ENCODE measurements around the gene HES7.
"Not testable (repeated sequence)": the region's sequence is repeated elsewhere in the genome, so short reads cannot be mapped to it uniquely, and the experiment has no call there.

HES7 gene

DNA sequence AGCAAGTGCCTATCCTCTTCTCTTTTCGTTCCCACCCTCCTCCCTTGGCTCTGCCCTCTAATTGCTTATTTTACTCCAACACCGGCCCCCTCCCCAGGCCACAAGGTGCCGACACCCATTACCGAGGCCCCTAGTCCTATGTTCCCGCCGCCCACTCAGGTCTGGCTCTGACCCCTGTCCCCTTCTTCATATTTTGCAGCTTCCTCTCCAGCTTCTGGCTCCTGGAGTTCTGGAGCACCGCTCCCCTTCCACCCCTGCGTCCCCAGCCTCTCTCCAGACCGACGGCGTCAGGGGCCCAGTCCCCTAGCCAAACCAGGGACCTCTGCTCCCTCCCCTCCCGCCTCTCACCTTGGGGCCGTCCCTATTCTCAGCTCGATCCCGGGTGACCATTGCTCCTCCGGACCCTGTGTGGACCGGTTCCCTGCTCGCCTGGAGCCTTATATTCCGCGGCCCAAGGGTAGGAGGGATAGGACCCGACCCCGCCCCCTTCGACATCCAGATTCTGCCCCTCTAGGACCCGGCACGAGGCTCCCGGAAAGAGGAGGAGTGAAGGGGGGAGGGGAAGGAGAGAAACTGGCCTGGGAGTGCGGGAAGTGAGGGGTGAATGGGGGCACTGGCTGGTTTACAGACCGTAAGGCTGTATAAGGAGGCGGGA, at the start of gene HES7:
TSS of gene HES7 (minus strand) at position 412 of the 655 bp plus-strand sequence. CDS start at position 390, 22 bp downstream.
- H3K27me3 Mint-ChIP-seq, result peaks cover 35% of the 10 kb centered on the region
- peaks cover 2% of the 10 kb centered on the region for H3K36me3 Mint-ChIP-seq
- H3K4me3 Mint-ChIP-seq, result peak within 1 kb of the TSS; percentile 87
- H3K4me1 Mint-ChIP-seq, result peaks cover 56% of the 10 kb centered on the region
- ATAC-seq (ENCODE audit: low read depth) (no peak), DNase-seq (ENCODE audit: low spot score in 2 of 2) (no peak)
- peak within 1 kb of the TSS; percentile 97 for H3K27ac Mint-ChIP-seq
- no peaks in the 10 kb centered on the region for H3K9me3 Mint-ChIP-seq

DNA sequence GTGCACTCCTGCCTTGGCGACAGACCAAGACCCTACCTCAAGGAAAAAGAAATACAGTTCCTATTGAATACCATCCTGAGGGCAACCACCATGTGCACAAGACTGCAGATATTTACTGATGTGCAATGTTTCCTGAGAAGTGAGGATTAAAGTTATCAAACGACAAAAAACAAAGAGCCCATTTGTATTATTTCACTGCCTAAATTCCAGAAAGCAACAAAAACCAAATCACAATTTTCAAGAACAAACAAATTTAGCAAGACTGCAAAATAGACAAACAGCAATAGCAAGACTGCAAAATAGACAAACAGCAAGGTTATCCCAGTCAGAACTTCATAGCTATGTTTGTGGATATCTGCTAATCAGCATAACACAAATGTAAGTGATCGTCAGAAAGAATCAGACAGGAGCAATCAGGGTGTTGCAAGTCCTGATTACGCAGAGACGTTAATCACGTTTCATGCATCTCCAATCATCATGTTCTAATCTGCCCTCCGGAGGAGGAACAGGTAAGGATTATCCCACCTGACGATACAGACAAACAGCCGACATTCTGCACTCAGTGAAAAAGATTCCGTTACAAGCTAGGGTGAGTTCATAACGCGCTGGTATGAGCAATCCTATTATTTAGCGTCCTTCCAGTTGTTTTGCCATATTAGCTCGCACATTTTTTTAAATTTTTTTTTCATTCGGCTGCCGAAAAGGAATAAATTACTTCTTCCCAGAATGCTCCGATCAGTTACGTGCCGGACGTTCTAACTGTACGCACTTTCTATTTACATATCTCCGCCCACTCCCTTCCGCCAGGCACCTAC, 49.4 kb upstream of the HES7 start:
- Mint-ChIP-seq H3K27me3 (no peaks in the 10 kb centered on the region), H3K9me3 (no peaks in the 10 kb centered on the region), H3K4me1 (peaks cover 33% of the 10 kb centered on the region)

DNA sequence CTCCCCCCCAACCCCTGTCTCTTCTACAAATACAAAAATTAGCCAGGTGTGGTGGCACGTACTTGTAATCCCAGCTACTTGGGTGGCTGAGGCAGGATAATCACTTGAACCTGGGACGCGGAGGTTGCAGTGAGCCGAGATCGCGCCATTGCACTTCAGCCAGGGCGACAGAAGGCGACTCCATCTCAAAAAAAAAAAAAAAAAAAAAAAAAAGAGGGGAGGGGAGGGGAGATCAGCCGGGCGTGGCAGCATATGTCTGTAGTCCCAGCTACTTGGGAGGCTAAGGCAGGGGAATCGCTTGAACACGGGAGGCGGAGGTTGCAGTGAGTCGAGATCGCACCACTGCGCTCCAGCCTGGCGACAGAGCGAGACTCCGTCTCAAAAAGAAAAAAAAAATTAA, 46.3 kb upstream of the HES7 start:
- H3K4me1 Mint-ChIP-seq, result peaks cover 21% of the 10 kb centered on the region
- ATAC-seq (ENCODE audit: low read depth); H3K27ac Mint-ChIP-seq; DNase-seq (ENCODE audit: low spot score in 2 of 2); H3K27me3 Mint-ChIP-seq; H3K4me3 Mint-ChIP-seq; H3K36me3 Mint-ChIP-seq; H3K9me3 Mint-ChIP-seq: not testable (repeated sequence)

More for the DNA sequence above, 49.4 kb upstream of the HES7 start:
- DNase-seq (ENCODE audit: low spot score in 2 of 2) (peak; percentile 77 to 89), ATAC-seq (ENCODE audit: low read depth) (peak; percentile 82)
- peak overlapping the region; percentile 100 for H3K27ac Mint-ChIP-seq
- H3K4me3 Mint-ChIP-seq, result peak overlapping the region; percentile 92
- no peaks in the 10 kb centered on the region for H3K36me3 Mint-ChIP-seq

DNA sequence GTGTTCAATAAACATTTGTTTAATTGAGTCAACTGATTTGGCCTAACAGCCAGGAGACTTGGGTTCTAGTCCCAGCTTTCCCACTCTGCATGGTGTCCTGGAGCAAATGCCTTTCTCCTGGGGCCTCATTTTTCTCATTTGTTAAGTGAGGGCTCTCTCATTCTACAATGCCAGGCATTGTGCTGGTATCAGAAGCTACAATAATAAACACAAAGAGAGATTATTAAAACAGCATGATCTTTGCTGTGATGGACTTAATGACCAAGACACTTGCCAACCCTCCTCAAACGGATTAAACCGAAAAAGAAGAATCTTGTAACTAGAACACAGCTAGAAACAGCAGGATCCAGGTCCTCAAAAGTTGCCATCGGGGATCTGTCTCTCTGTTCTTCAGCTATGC, 43.6 kb upstream of the HES7 start:
- H3K9me3 Mint-ChIP-seq, result no peaks in the 10 kb centered on the region
- DNase-seq (ENCODE audit: low spot score in 2 of 2) (no peak), ATAC-seq (ENCODE audit: low read depth) (no peak)
- H3K4me3 Mint-ChIP-seq, result no peak overlapping the region
- no peaks in the 10 kb centered on the region for H3K27me3 Mint-ChIP-seq
- no peak overlapping the region for H3K27ac Mint-ChIP-seq
- peaks cover 12% of the 10 kb centered on the region for H3K4me1 Mint-ChIP-seq
- no peaks in the 10 kb centered on the region for H3K36me3 Mint-ChIP-seq

DNA sequence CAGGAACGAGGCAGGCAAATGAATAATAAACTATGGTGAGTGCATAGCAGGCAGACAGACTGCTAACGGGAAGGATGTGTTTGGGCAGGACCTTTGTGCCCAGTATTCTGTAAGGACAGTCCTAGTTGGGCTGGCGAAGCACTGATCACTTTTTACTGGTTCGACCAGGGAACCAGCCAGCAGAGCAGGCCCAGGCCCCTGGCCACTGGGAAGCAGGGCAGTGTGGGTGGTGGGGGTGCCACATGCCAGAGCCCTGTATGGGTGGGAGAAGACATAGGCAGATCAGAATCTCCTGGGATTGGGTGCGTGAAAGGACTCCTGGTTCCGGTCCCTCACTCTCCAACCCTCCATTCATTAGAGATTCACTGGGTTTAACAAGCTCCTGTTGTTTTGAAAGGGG, 42.8 kb upstream of the HES7 start:
- H3K4me3 Mint-ChIP-seq, result no peak overlapping the region
- no peaks in the 10 kb centered on the region for H3K27me3 Mint-ChIP-seq
- H3K27ac Mint-ChIP-seq, result no peak overlapping the region
- no peaks in the 10 kb centered on the region for H3K36me3 Mint-ChIP-seq
- no peaks in the 10 kb centered on the region for H3K9me3 Mint-ChIP-seq
- ATAC-seq (ENCODE audit: low read depth), result no peak
- H3K4me1 Mint-ChIP-seq, result peaks cover 12% of the 10 kb centered on the region
- no peak for DNase-seq (ENCODE audit: low spot score in 2 of 2)

DNA sequence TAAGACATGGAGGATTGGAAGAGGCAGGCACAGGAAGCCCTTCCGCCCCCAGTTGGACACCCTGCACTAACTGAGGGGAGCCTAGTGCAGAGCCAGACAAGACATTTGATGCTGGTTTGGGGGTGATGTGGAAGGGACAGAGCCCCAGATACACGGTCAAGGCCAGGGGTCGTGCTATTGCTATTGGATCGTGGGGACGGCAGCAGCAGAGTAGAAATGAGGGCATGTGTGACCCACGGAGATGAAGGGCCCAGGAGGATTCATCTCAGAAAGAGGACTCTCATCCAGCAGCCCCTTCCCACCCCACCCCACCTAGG, 40.9 kb upstream of the HES7 start:
- Mint-ChIP-seq H3K4me1 (peaks cover 31% of the 10 kb centered on the region), H3K9me3 (no peaks in the 10 kb centered on the region), H3K4me3 (no peak overlapping the region), H3K36me3 (peaks cover 10% of the 10 kb centered on the region), H3K27ac (no peak overlapping the region), H3K27me3 (no peaks in the 10 kb centered on the region)
- ATAC-seq (ENCODE audit: low read depth), result no peak
- DNase-seq (ENCODE audit: low spot score in 2 of 2), result no peak

DNA sequence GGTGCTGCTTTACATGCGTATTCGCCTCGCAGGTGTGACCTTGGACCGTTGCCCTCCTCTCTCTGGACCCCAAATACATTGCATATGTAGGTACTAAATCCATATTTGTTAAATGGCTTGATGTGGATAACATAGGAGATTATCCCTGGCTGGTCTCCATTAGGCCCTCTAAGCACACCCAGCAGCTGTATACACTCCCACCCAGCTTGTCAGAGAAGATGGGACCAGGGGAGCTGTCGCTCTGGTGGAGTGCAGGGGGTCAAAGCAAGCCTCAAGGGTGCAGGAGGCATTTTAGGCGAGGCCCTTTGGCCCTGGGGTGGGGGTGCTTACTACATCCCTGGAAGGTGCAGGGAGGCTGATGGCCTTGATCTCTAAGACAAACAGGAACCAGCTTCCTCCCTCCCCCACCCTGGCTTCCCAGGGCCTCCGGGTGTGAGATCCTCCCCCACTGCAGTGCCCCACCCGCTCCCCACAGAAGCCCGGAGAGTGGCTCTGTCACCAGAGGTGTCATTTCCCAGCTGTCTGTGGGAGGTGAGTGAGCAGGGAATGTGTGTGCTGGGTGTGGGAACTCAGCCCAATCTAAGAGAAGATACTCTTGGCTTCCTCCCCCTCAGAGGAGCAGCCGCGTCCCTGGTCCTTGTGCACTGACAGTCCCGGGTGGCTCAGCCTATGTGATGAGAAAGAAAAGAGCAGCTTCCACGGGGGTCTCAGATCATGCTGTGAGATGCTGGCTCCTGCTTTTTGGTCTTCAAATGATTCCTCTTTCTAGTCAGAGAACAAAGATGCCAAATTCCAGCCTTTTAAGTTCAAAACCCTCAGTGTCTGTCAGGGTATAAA, 40.3 kb upstream of the HES7 start:
- DNase-seq (ENCODE audit: low spot score in 2 of 2), result peak in 1 of 2 donors; percentile 22
- Mint-ChIP-seq H3K9me3 (no peaks in the 10 kb centered on the region), H3K4me1 (peaks cover 33% of the 10 kb centered on the region), H3K4me3 (peak overlapping the region; percentile 98), H3K36me3 (peaks cover 10% of the 10 kb centered on the region), H3K27ac (peak overlapping the region; percentile 98), H3K27me3 (no peaks in the 10 kb centered on the region)
- ATAC-seq (ENCODE audit: low read depth), result no peak

DNA sequence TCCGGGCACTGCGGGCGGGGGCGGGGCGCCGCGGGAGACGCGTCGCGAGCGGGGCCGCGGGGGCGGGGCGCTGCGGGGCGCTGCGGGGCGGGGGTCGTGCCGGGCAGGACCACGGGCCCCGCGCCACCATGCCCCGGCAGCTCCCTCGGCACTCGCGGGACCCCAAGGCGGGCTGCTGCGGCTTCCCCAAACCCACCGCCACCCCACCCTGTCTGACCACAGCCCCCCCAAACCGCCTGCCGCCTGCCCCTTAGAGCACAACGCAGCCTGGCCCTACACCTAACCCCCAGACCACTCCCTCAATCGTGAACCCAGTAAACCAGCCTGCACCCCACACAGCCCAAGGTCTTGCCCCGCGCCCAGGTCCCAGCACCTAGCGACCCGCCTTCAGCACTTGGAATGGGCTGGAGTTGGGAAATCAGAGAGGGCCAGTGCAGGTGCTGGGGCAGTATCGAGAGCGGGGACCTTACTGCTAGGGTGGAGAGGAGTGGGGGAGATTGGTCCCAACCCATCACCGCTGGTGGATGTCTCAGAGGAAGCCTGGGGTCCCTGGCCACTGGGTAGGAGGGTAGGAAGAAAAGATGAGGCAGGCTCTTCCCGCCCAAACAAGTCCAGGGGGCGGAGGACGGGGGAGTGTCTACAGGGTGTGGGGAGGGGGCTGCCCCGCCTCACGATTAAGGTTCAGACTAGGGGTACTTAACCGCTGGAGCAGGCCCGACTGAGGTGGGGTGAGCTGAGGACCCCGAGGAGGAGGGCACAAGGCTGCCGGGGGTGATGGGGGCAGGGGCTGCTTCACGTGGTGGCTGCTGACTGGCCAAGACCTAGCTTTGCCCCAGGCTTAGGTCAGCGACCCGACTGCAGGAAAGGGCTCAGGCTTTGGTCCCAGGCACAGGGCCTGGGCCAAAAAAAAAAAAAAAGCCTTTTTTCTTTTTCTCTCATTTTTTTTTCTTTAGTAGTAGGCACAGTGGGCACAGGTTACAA, 39.4 kb upstream of the HES7 start:
- Mint-ChIP-seq H3K27ac (peak overlapping the region; percentile 98), H3K9me3 (no peaks in the 10 kb centered on the region), H3K4me3 (peak overlapping the region; percentile 98)

DNA sequence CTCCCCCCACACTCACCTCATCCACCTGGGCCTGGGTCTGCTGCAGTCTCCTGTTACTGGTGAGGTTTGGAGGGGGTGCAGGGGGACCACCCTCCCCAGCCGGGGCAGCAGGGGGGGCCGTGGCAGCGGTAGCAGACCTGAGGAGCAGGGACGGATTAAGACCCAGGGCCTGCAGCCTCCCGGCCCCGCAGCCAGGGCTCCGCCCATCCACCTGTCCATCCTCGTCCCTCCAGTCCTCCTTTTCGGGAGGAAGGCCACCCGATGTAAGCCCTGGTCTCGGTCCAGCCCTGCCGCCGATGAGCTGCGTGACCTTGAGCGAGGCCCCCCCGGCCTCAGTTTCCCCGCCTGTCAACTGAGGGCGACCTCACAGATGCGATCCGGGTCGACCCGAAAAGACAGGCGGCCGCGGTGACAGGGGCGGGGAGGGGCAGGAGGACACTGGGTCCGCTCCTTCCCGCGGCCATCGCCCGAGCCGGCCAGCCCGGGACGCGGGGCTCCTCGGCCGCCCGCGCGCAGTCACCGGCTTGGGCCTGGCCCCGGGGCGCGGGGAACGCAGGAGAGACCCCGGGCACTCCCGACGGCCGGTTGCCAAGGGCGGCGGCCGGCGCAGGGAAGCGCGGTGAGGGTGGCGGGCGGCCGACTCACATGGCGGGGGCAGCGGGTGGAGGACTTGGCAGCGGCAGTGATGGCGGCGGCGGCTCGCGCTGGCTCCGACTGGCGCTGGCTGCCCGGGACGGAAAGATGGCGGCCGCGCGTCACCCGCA, 38.5 kb upstream of the HES7 start, which contains the start of gene VAMP2:
TSS of gene VAMP2 (minus strand) at position 716 of the 764 bp plus-strand sequence. CDS start at position 647, 69 bp downstream.
- peak; percentile 73 for ATAC-seq (ENCODE audit: low read depth)
- peak within 1 kb of the TSS; percentile 98 for H3K27ac Mint-ChIP-seq
- no peaks in the 10 kb centered on the region for H3K27me3 Mint-ChIP-seq
- peaks cover 38% of the 10 kb centered on the region for H3K4me1 Mint-ChIP-seq
- H3K9me3 Mint-ChIP-seq, result no peaks in the 10 kb centered on the region
- DNase-seq (ENCODE audit: low spot score in 2 of 2), result peak; percentile 82 to 84
- H3K36me3 Mint-ChIP-seq, result peaks cover 10% of the 10 kb centered on the region
- H3K4me3 Mint-ChIP-seq, result peak within 1 kb of the TSS; percentile 98

More for the DNA sequence above, 39.4 kb upstream of the HES7 start:
- peak; percentile 16 for ATAC-seq (ENCODE audit: low read depth)
- peak in 1 of 2 donors; percentile 48 for DNase-seq (ENCODE audit: low spot score in 2 of 2)
- Mint-ChIP-seq H3K36me3 (peaks cover 10% of the 10 kb centered on the region), H3K27me3 (no peaks in the 10 kb centered on the region), H3K4me1 (peaks cover 38% of the 10 kb centered on the region)

DNA sequence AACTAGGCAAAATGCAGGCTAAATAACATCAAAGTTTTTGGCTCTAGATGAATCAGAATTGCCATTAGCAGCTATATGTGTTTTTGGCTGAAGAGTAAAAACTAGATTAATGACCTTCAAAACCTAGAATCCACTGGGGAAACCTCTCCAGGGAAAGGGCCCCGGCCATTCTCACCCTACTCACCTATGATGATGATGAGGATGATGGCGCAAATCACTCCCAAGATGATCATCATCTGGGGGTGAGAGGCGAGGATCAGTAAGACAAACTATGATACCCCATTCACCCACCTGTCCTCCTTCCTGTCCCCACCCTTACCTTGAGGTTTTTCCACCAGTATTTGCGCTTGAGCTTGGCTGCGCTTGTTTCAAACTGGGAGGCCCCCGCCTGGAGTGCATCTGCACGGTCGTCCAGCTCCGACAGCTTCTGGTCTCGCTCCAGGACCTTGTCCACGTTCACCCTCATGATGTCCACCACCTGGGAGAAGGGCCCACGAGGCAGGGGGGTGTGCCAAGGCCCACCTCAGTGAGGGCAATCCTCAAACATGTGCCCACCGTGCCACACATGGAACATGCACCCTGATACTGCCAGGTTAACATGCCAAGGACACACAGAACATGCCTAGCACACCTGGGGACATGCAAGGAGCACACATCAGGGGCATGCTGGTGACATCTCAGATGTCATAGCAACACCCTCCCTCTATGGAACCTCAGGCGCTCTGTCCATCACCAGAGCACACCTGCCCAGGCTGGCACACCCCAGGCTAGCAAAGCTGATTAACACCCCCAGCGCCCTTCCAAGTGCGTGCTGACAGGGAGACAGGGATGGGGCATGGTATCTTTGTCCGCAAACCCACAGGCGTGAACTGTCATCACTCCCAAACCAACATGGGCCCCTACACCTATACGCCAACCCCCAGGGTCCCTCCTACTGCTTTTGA, 37.7 kb upstream of the HES7 start:
- peak overlapping the region; percentile 83 for H3K4me3 Mint-ChIP-seq
- peak overlapping the region; percentile 98 for H3K27ac Mint-ChIP-seq
- DNase-seq (ENCODE audit: low spot score in 2 of 2) (no peak), ATAC-seq (ENCODE audit: low read depth) (no peak)
- peaks cover 10% of the 10 kb centered on the region for H3K36me3 Mint-ChIP-seq
- H3K9me3 Mint-ChIP-seq, result no peaks in the 10 kb centered on the region
- peaks cover 38% of the 10 kb centered on the region for H3K4me1 Mint-ChIP-seq
- no peaks in the 10 kb centered on the region for H3K27me3 Mint-ChIP-seq

DNA sequence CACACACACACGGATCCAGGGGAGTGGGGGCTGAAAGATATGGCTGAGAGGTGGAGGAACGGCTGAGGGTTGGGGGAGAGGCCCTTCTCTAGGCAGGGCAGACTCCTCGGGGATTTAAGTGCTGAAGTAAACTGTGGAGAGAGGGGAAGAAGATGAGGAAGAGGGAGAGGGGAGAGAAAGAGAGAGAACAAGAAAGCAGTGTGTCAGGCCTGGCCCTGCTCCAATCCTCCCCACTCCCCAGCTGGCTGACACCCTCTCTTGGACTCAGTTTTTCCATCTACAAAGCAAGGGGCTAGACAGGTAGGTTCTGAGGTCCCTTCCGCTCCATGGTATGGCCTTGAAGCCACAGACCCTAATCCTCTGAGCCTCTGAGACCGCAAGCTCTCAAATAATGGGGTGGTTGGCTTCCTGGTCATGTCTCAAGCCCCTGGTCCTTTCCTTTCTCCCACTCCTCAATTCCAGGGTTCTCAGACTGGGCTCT, 36.9 kb upstream of the HES7 start:
- Mint-ChIP-seq H3K36me3 (peaks cover 10% of the 10 kb centered on the region), H3K27ac (peak overlapping the region; percentile 98), H3K9me3 (no peaks in the 10 kb centered on the region), H3K4me3 (peak overlapping the region; percentile 83), H3K27me3 (no peaks in the 10 kb centered on the region), H3K4me1 (peaks cover 38% of the 10 kb centered on the region)
- ATAC-seq (ENCODE audit: low read depth), result no peak
- DNase-seq (ENCODE audit: low spot score in 2 of 2), result no peak

DNA sequence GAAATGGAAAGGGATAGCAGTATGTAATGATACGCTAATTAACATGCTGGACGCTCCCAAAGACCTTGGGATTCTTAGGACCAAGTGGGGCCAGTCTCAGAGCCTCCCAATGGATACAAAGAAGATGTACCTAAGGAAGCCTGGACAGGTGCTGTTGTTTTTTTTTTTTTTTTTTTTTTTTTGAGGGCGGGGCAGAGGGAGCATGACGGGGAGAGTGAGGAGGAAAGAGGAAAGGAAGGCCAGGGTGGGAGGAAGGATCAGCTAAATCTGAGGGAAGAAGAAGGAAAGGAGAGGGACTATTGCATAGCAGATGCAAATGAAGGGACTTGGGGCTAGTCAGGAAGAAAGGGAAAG, 36.3 kb upstream of the HES7 start:
- no peak for ATAC-seq (ENCODE audit: low read depth)
- peaks cover 10% of the 10 kb centered on the region for H3K36me3 Mint-ChIP-seq

More for the DNA sequence above, 36.3 kb upstream of the HES7 start:
- Mint-ChIP-seq H3K27me3 (no peaks in the 10 kb centered on the region), H3K27ac (peak overlapping the region; percentile 98), H3K4me3 (peak overlapping the region; percentile 68), H3K4me1 (peaks cover 42% of the 10 kb centered on the region), H3K9me3 (no peaks in the 10 kb centered on the region)
- DNase-seq (ENCODE audit: low spot score in 2 of 2), result no peak
